ENCODE data around the gene SUPT5H. TPM values are rescaled to one million over a fixed set of nuclear protein-coding genes. Genes with fewer than 3 reads are reported as not detected.

SUPT5H gene
- total RNA-seq, 1 experiment from 2014 or later, result 122 TPM

- H3K4me1 Mint-ChIP-seq (ENCODE audit: insufficient read depth, unreplicated experiment), result peaks cover 45% of the 10 kb centered on the region
Observed at GRCh38 chr19:39399668-39400050, 45.7 kb upstream of the SUPT5H start.

GRCh38 chr19:39400061-39400460 is 45.3 kb upstream of the SUPT5H start:
- no peak for DNase-seq (ENCODE audit: unreplicated experiment)
- ChIA-PET POLR2A (interaction anchor here (0.6 to 4.8 kb wide), 7 partner anchors 9 to 58 kb away, joined by 3 to 56 read pairs (median 4); partner anchors contain the start of genes MED29, PAF1, PLEKHG2 and RPS16), CTCF (interaction anchor here (0.6 to 3.0 kb wide), 2 partner anchors 12 to 14 kb away, joined by 4 to 20 read pairs; partner anchors contain the start of gene PLEKHG2)
- Mint-ChIP-seq H3K9me3 (ENCODE audit: unreplicated experiment) (no peaks in the 10 kb centered on the region), H3K27me3 (ENCODE audit: insufficient read depth, unreplicated experiment) (no peaks in the 10 kb centered on the region), H3K4me3 (ENCODE audit: unreplicated experiment) (no peak overlapping the region), H3K4me1 (ENCODE audit: insufficient read depth, unreplicated experiment) (peaks cover 45% of the 10 kb centered on the region), H3K27ac (ENCODE audit: low read depth, unreplicated experiment) (no peak overlapping the region), H3K36me3 (ENCODE audit: insufficient read depth, unreplicated experiment) (peaks cover 9% of the 10 kb centered on the region)
- BruUV-seq (replicated peaks), result no TSS peak
- intact Hi-C loops (cut with micrococcal nuclease), result no loop called here
- no peak for TF ChIP-seq CTCF (IDR thresholded peaks at IDR 0.05; ENCODE audit: unreplicated experiment)

More at GRCh38 chr19:39399668-39400050, 45.7 kb upstream of the SUPT5H start:
- Mint-ChIP-seq H3K27me3 (ENCODE audit: insufficient read depth, unreplicated experiment) (no peaks in the 10 kb centered on the region), H3K36me3 (ENCODE audit: insufficient read depth, unreplicated experiment) (peaks cover 13% of the 10 kb centered on the region), H3K27ac (ENCODE audit: low read depth, unreplicated experiment) (peak overlapping the region; percentile 92), H3K4me3 (ENCODE audit: unreplicated experiment) (no peak overlapping the region), H3K9me3 (ENCODE audit: unreplicated experiment) (no peaks in the 10 kb centered on the region)
- BruUV-seq (replicated peaks), result no TSS peak
- no peak for TF ChIP-seq CTCF (IDR thresholded peaks at IDR 0.05; ENCODE audit: unreplicated experiment)
- CTCF ChIA-PET, result interaction anchor here (3.0 to 4.2 kb wide), 2 partner anchors 12 kb away, joined by 20 to 80 read pairs; partner anchors contain the start of gene PLEKHG2
- POLR2A ChIA-PET, result interaction anchor here (0.6 to 4.8 kb wide), 8 partner anchors 9 to 58 kb away, joined by 3 to 110 read pairs (median 6); partner anchors contain the start of genes MED29, PAF1, PLEKHG2 and RPS16
- intact Hi-C loops (cut with micrococcal nuclease), result loop anchor here (5.0 kb wide), 1 partner anchor 133 kb away; the partner anchor contains the start of gene EID2B
- no peak for DNase-seq (ENCODE audit: unreplicated experiment)

- POLR2A ChIA-PET, result interaction anchor here (1.4 to 4.8 kb wide), 8 partner anchors 8 to 59 kb away, joined by 4 to 56 read pairs (median 12); partner anchors contain the start of genes MED29, PAF1, PLEKHG2 and RPS16
- no peak overlapping the region for H3K4me3 Mint-ChIP-seq (ENCODE audit: unreplicated experiment)
Observed at GRCh38 chr19:39401070-39401548, 44.3 kb upstream of the SUPT5H start.

More at GRCh38 chr19:39401070-39401548, 44.3 kb upstream of the SUPT5H start:
- BruUV-seq (replicated peaks), result no TSS peak
- Mint-ChIP-seq H3K27ac (ENCODE audit: low read depth, unreplicated experiment) (peak overlapping the region; percentile 100), H3K36me3 (ENCODE audit: insufficient read depth, unreplicated experiment) (peaks cover 9% of the 10 kb centered on the region), H3K9me3 (ENCODE audit: unreplicated experiment) (no peaks in the 10 kb centered on the region), H3K27me3 (ENCODE audit: insufficient read depth, unreplicated experiment) (no peaks in the 10 kb centered on the region), H3K4me1 (ENCODE audit: insufficient read depth, unreplicated experiment) (peaks cover 48% of the 10 kb centered on the region)
- no peak for DNase-seq (ENCODE audit: unreplicated experiment)
- intact Hi-C loops (cut with micrococcal nuclease), result no loop called here
- CTCF ChIA-PET, result interaction anchor here (0.6 to 3.0 kb wide), 3 partner anchors 11 to 172 kb away, joined by 5 to 20 read pairs (median 6); partner anchors contain the start of gene PLEKHG2
- TF ChIP-seq CTCF (IDR thresholded peaks at IDR 0.05; ENCODE audit: unreplicated experiment), result no peak
